Mesenchymal stem cell (in vitro differentiated cells and primary cell): ENCODE data around the gene TUBA4B.

ENCODE experiments used
- DNase-seq: peaks from one replicate; pipeline ENCODE4 v3.0.0-alpha.2; 2013
- H2AFZ ChIP-seq: one replicate; pipeline ENCODE4 v1.6.1; 2013; ENCODE audit warnings: low read depth, mild to moderate bottlenecking, control low read depth, inconsistent platforms, low read length, moderate library complexity
- H2AK5ac ChIP-seq: 2 replicates; pipeline ENCODE4 v1.6.1; 2013; ENCODE audit warnings: low read length, moderate library complexity, mild to moderate bottlenecking, inconsistent platforms; ENCODE audit not compliant: severe bottlenecking
- H2BK120ac ChIP-seq: one replicate; pipeline ENCODE4 v1.6.1; 2013; ENCODE audit warnings: low read depth, mild to moderate bottlenecking, inconsistent platforms, low read length, moderate library complexity
- H2BK12ac ChIP-seq, 2 experiments: one replicate each; pipeline ENCODE4 v1.6.1; 2013; ENCODE audit warnings: inconsistent platforms in 2 of 2, low read length in 2 of 2, mild to moderate bottlenecking in 2 of 2, moderate library complexity in 2 of 2, control low read depth in 1 of 2
- H2BK15ac ChIP-seq: one replicate; pipeline ENCODE4 v1.6.1; 2013; ENCODE audit warnings: mild to moderate bottlenecking, low read depth, inconsistent platforms; ENCODE audit not compliant: poor library complexity, severe bottlenecking
- H2BK5ac ChIP-seq: 2 replicates; pipeline ENCODE4 v1.6.1; 2013; ENCODE audit warnings: low read depth, mild to moderate bottlenecking, low read length, control low read depth, inconsistent platforms; ENCODE audit not compliant: poor library complexity, severe bottlenecking
- H3K14ac ChIP-seq, 2 experiments: one replicate each; pipeline ENCODE4 v1.6.1; 2013; ENCODE audit warnings: inconsistent platforms in 2 of 2, low read length in 2 of 2, control low read depth in 1 of 2, mild to moderate bottlenecking in 1 of 2, moderate library complexity in 1 of 2
- H3K18ac ChIP-seq, 2 experiments: one replicate each; pipeline ENCODE4 v1.6.1; 2013; ENCODE audit warnings: inconsistent platforms in 2 of 2, low read length in 2 of 2, control low read depth in 1 of 2, low read depth in 1 of 2, mild to moderate bottlenecking in 1 of 2
- H3K23ac ChIP-seq, 2 experiments: one replicate each; pipeline ENCODE4 v1.6.1; 2013; ENCODE audit warnings: inconsistent platforms in 2 of 2, low read length in 2 of 2, mild to moderate bottlenecking in 2 of 2, moderate library complexity in 2 of 2, control low read depth in 1 of 2
- H3K27ac ChIP-seq: 2 replicates; pipeline ENCODE4 v1.5.1; 2013; ENCODE audit warnings: mild to moderate bottlenecking, moderate library complexity, low read length, control low read depth, inconsistent platforms; ENCODE audit not compliant: poor library complexity, severe bottlenecking
- H3K27me3 ChIP-seq, 2 experiments: 2 replicates each; pipeline versions ENCODE4 v1.6.1 to v1.7.0; 2013; ENCODE audit warnings: low read length in 2 of 2, mild to moderate bottlenecking in 2 of 2, moderate library complexity in 2 of 2, control low read depth in 1 of 2, inconsistent platforms in 1 of 2; ENCODE audit not compliant: control insufficient read depth in 1 of 2, insufficient read depth in 1 of 2
- H3K36me3 ChIP-seq, 2 experiments: 2 replicates each; pipeline versions ENCODE4 v1.6.1 to v1.7.0; 2013; ENCODE audit warnings: low read length in 2 of 2, control low read depth in 1 of 2, inconsistent platforms in 1 of 2, low read depth in 1 of 2, mild to moderate bottlenecking in 1 of 2; ENCODE audit not compliant: insufficient read depth in 2 of 2, control insufficient read depth in 1 of 2
- H3K4ac ChIP-seq, 2 experiments: one replicate each; pipeline ENCODE4 v1.6.1; 2013; ENCODE audit warnings: inconsistent platforms in 2 of 2, low read length in 2 of 2, mild to moderate bottlenecking in 2 of 2, moderate library complexity in 2 of 2, control low read depth in 1 of 2, low read depth in 1 of 2
- H3K4me1 ChIP-seq: 2 replicates; pipeline ENCODE4 v1.6.1; 2013; ENCODE audit warnings: low read depth, low read length, control low read depth; ENCODE audit not compliant: control insufficient read depth, insufficient read depth
- H3K4me2 ChIP-seq: 2 replicates; pipeline ENCODE4 v1.6.1; 2013; ENCODE audit warnings: low read length, mild to moderate bottlenecking, inconsistent platforms; ENCODE audit not compliant: poor library complexity, severe bottlenecking
- H3K4me3 ChIP-seq, 2 experiments: 2 replicates each; pipeline versions ENCODE4 v1.5.1 to v1.7.0; 2013; ENCODE audit warnings: low read length in 2 of 2, mild to moderate bottlenecking in 2 of 2, control low read depth in 1 of 2, low read depth in 1 of 2; ENCODE audit not compliant: insufficient read depth in 1 of 2
- H3K79me1 ChIP-seq: replicated peaks from 2 replicates; pipeline ENCODE4 v1.6.1; 2013; ENCODE audit warnings: mild to moderate bottlenecking, control low read depth, low read length, inconsistent platforms; ENCODE audit not compliant: poor library complexity, severe bottlenecking
- H3K9ac ChIP-seq: 2 replicates; pipeline ENCODE4 v1.7.0; 2013; ENCODE audit warnings: mild to moderate bottlenecking, low read length, moderate library complexity
- H3K9me3 ChIP-seq: 2 replicates; pipeline ENCODE4 v1.7.0; 2013; ENCODE audit warnings: mild to moderate bottlenecking, low read length; ENCODE audit not compliant: control insufficient read depth
- H4K8ac ChIP-seq: one replicate; pipeline ENCODE4 v1.6.1; 2013; ENCODE audit warnings: inconsistent platforms, mild to moderate bottlenecking, low read length, moderate library complexity
- H4K91ac ChIP-seq: one replicate; pipeline ENCODE4 v1.6.1; 2013; ENCODE audit warnings: mild to moderate bottlenecking, low read length, inconsistent platforms
- WGBS: methylation state at CpG from one replicate; pipeline ENCODE4 v1.1.7; 2013; ENCODE audit warnings: mixed read lengths; 5-methylcytosine and 5-hydroxymethylcytosine counted together

The TUBA4B gene

DNA sequence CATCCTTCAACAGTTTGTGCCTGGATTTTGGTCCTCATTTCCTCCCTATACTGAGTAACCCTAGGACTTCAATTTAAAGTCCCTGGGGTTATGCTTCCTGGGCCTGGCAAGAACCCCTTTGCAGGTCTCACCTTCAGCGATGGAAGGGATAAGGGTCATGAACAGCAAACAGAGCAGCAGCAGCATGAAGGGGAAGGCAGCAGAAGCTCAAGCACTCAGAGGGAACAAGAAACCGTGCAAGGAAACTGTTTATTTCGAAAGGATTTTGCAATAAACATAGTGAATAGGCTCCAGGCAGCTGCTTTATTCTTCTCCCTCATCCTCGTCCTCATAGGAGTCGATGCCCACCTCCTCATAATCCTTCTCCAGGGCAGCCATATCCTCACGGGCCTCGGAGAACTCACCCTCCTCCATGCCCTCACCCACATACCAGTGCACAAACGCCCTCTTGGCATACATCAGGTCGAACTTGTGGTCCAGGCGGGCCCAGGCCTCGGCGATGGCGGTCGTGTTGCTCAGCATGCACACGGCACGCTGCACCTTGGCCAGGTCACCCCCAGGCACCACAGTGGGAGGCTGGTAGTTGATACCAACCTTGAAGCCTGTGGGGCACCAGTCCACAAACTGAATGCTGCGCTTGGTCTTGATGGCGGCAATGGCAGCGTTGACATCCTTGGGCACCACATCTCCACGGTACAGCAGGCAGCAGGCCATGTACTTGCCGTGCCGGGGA, 2.8 kb upstream of the TUBA4B start:
- no peak overlapping the region for H3K23ac ChIP-seq
- peak overlapping the region; percentile 89 for H2AK5ac ChIP-seq
- H3K14ac ChIP-seq, result peak overlapping the region in 1 of 2 experiments; percentile 64
- H4K8ac ChIP-seq, result peak overlapping the region; percentile 74
- peak overlapping the region; percentile 77 to 79 for H3K4ac ChIP-seq
- 95% methylated on average over 22 of the region's 22 CpGs for WGBS
- H4K91ac ChIP-seq, result peak overlapping the region; percentile 97
- peak overlapping the region in 1 of 2 experiments; percentile 10 for H3K4me3 ChIP-seq
- peaks cover 32 to 33% of the 10 kb centered on the region in 2 experiments for H3K36me3 ChIP-seq
- peak overlapping the region; percentile 13 to 46 for H3K18ac ChIP-seq
- no peaks in the 10 kb centered on the region for H3K9me3 ChIP-seq
- peak; percentile 59 for DNase-seq
- H3K4me1 ChIP-seq, result peaks cover 69% of the 10 kb centered on the region
- no peak overlapping the region for H3K4me2 ChIP-seq
- peak overlapping the region; percentile 63 for H3K9ac ChIP-seq
- H3K79me1 ChIP-seq, result peaks cover 15% of the 10 kb centered on the region
- H3K27me3 ChIP-seq, result peaks cover 0 to 11% of the 10 kb centered on the region in 2 experiments
- H2AFZ ChIP-seq, result no peak overlapping the region
- H2BK12ac ChIP-seq, result peak overlapping the region; percentile 35 to 57
- peak overlapping the region; percentile 73 for H2BK15ac ChIP-seq
- peak overlapping the region; percentile 99 for H3K27ac ChIP-seq
- no peak overlapping the region for H2BK120ac ChIP-seq
- peak overlapping the region; percentile 95 for H2BK5ac ChIP-seq

DNA sequence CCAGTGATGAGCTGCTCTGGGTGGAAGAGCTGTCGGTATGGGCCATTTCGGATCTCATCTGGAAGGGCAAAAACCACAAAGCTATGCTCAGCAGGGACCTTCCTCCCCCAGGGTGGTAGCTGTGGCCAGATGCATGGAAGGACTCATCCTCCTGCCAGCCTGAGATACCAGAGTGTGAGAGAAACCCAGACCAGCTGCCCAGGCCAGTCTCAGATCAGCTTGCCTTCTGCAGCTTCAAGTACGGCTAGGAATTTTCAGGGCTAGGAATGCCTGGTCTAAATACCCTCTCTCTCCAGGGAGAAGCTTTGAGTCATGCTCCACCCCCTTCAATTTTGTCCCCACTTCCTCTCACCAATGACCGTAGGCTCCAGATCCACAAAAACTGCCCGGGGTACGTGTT, 1.4 kb upstream of the TUBA4B start:
- Histone ChIP-seq H3K4ac (peak overlapping the region in 1 of 2 experiments; percentile 26), H2AFZ (no peak overlapping the region), H2BK120ac (no peak overlapping the region), H4K8ac (peak overlapping the region; percentile 35), H3K4me2 (peak overlapping the region; percentile 36), H2AK5ac (peak overlapping the region; percentile 89), H3K9me3 (no peaks in the 10 kb centered on the region), H3K4me1 (peaks cover 66% of the 10 kb centered on the region), H4K91ac (no peak overlapping the region), H2BK12ac (peak overlapping the region in 1 of 2 experiments; percentile 51), H3K23ac (no peak overlapping the region), H3K9ac (no peak overlapping the region), H3K36me3 (peaks cover 31% of the 10 kb centered on the region in 2 experiments), H3K4me3 (peak overlapping the region in 1 of 2 experiments; percentile 85), H2BK5ac (no peak overlapping the region), H3K27me3 (peaks cover 0 to 16% of the 10 kb centered on the region in 2 experiments), H3K18ac (no peak overlapping the region), H3K79me1 (peaks cover 11% of the 10 kb centered on the region), H3K27ac (peak overlapping the region; percentile 99), H2BK15ac (no peak overlapping the region), H3K14ac (peak overlapping the region in 1 of 2 experiments; percentile 35)
- DNase-seq, result peak; percentile 5
- 79% methylated on average over 6 of the region's 6 CpGs for WGBS

DNA sequence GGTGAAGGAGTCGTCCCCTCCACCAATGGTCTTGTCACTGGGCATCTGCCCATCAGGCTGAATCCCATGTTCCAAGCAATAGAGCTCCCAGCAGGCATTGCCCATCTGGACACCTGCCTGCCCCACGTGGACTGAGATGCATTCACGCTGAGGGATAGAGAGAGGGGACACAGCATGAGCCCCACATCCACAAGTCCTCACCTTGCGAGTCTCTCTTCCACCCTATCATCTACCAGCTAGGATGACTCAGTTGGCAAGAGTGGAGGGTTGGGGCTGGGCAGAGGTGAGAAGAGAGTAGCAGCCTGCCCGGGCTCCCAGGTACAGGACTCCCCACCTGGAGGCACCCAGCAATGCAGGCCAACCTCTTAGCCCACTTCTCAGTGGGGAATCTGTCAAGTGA, 959 bp upstream of the TUBA4B start:
- Histone ChIP-seq H2BK15ac (no peak overlapping the region), H4K8ac (no peak overlapping the region), H2BK5ac (no peak overlapping the region), H3K36me3 (peaks cover 27 to 28% of the 10 kb centered on the region in 2 experiments), H3K4ac (peak overlapping the region in 1 of 2 experiments; percentile 26), H3K9ac (no peak overlapping the region), H3K27me3 (peaks cover 0 to 16% of the 10 kb centered on the region in 2 experiments), H3K18ac (no peak overlapping the region), H3K27ac (peak overlapping the region; percentile 99), H2BK12ac (peak overlapping the region in 1 of 2 experiments; percentile 51), H3K4me3 (peak overlapping the region in 1 of 2 experiments; percentile 85), H3K79me1 (peaks cover 8% of the 10 kb centered on the region), H2AFZ (no peak overlapping the region), H3K14ac (no peak overlapping the region), H3K4me2 (peak overlapping the region; percentile 100), H2BK120ac (no peak overlapping the region), H3K4me1 (peaks cover 65% of the 10 kb centered on the region), H4K91ac (no peak overlapping the region), H2AK5ac (peak overlapping the region; percentile 89), H3K23ac (no peak overlapping the region), H3K9me3 (no peaks in the 10 kb centered on the region)
- no peak for DNase-seq
- WGBS, result 89% methylated on average over 1 of the region's 5 CpGs

DNA sequence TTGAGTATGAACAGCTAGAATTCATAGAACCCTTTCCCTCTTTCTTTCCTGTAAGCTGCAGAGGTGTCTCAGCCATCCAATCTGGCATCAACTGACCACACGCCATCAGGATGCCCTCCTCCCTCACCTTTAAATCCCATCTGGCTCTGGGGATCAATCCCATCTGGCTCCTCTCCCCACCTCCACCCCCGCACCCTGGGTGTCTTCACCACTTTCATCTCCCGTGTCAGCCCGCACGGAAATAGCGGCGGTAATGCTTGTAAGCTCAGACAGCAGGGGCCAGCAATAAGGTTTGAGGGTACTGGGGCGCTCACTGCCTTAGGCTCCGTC, 508 bp upstream of the TUBA4B start:
- Histone ChIP-seq H3K4me1 (peaks cover 62% of the 10 kb centered on the region), H2BK120ac (no peak overlapping the region), H3K4me3 (peak overlapping the region; percentile 64 to 85), H3K23ac (no peak overlapping the region), H3K36me3 (peaks cover 22 to 24% of the 10 kb centered on the region in 2 experiments), H3K4me2 (peak overlapping the region; percentile 100), H3K4ac (no peak overlapping the region), H2AFZ (no peak overlapping the region), H3K9ac (peak overlapping the region; percentile 70), H3K79me1 (peaks cover 4% of the 10 kb centered on the region), H3K14ac (no peak overlapping the region), H4K8ac (no peak overlapping the region), H3K9me3 (no peaks in the 10 kb centered on the region), H3K18ac (no peak overlapping the region), H2AK5ac (no peak overlapping the region), H4K91ac (no peak overlapping the region), H2BK5ac (no peak overlapping the region), H3K27me3 (peaks cover 0 to 16% of the 10 kb centered on the region in 2 experiments), H2BK15ac (no peak overlapping the region), H3K27ac (peak overlapping the region; percentile 38), H2BK12ac (peak overlapping the region in 1 of 2 experiments; percentile 8)
- 25% methylated on average over 9 of the region's 9 CpGs for WGBS
- no peak for DNase-seq
